OCI-LY1 (cell line): ENCODE measurements around the gene MBOAT2.
"Not testable (repeated sequence)": the region's sequence is repeated elsewhere in the genome, so short reads cannot be mapped to it uniquely, and the experiment has no call there.

Source experiments
- H2AFZ ChIP-seq: fragments of 200-600 bp; sonication (generic), shearing (Covaris generic); 2 replicates; pipeline ENCODE4 v1.6.0; 2014; ENCODE audit warnings: antibody characterized with exemption, mild to moderate bottlenecking, low read length
- H3F3A ChIP-seq: fragments of 200-600 bp; sonication (generic), shearing (Covaris generic); 2 replicates; pipeline ENCODE4 v1.6.0; 2014; ENCODE audit warnings: mild to moderate bottlenecking, antibody characterized with exemption, low read length, moderate library complexity; ENCODE audit not compliant: insufficient read depth
- H3K27ac ChIP-seq: fragments of 200-600 bp; sonication (generic); 2 replicates; pipeline ENCODE4 v1.5.1; 2014; ENCODE audit warnings: low read length, mixed run types, mild to moderate bottlenecking, low read depth; ENCODE audit not compliant: poor library complexity, severe bottlenecking
- H3K27me3 ChIP-seq: fragments of 200-600 bp; sonication (generic); 2 replicates; pipeline ENCODE4 v1.6.0; 2014; ENCODE audit warnings: antibody characterized with exemption, mild to moderate bottlenecking, low read length, moderate library complexity; ENCODE audit not compliant: insufficient read depth
- H3K36me3 ChIP-seq: fragments of 200-600 bp; sonication (generic); 2 replicates; pipeline ENCODE4 v1.6.1; 2014; ENCODE audit warnings: mild to moderate bottlenecking, antibody characterized with exemption, low read length, moderate library complexity, mixed read lengths; ENCODE audit not compliant: insufficient read depth
- H3K4me1 ChIP-seq: fragments of 200-600 bp; sonication (generic); 2 replicates; pipeline ENCODE4 v1.5.1; 2014; ENCODE audit warnings: mild to moderate bottlenecking, low read length, moderate library complexity; ENCODE audit not compliant: insufficient read depth, severe bottlenecking
- H3K4me2 ChIP-seq: fragments of 200-600 bp; sonication (generic), shearing (Covaris generic); 2 replicates; pipeline ENCODE4 v1.6.1; 2014; ENCODE audit warnings: low read length
- H3K4me3 ChIP-seq: fragments of 200-600 bp; sonication (generic); 2 replicates; pipeline ENCODE4 v1.5.1; 2014; ENCODE audit warnings: low read length, low read depth, mild to moderate bottlenecking, mixed read lengths; ENCODE audit not compliant: poor library complexity, severe bottlenecking
- H3K79me2 ChIP-seq: fragments of 200-600 bp; shearing (Covaris generic); 2 replicates; pipeline ENCODE4 v1.6.1; 2016; ENCODE audit warnings: mixed run types, low read length, mixed read lengths; ENCODE audit not compliant: insufficient read depth
- H3K9ac ChIP-seq: fragments of 200-600 bp; sonication (generic), shearing (Covaris generic); 2 replicates; pipeline ENCODE4 v1.6.1; 2014; ENCODE audit warnings: mild to moderate bottlenecking, low read length, mixed read lengths
- H3K9me2 ChIP-seq: fragments of 200-600 bp; sonication (generic), shearing (Covaris generic); 2 replicates; pipeline ENCODE4 v1.6.1; 2014; ENCODE audit warnings: low read depth, mild to moderate bottlenecking, low read length, mixed read lengths
- H3K9me3 ChIP-seq: fragments of 200-600 bp; shearing (Covaris generic); 2 replicates; pipeline ENCODE4 v1.6.1; 2014; ENCODE audit warnings: low read length, mixed read lengths
- H4K20me1 ChIP-seq: fragments of 200-600 bp; sonication (generic), shearing (Covaris generic); 2 replicates; pipeline ENCODE4 v1.6.0; 2016; ENCODE audit warnings: mild to moderate bottlenecking, low read length; ENCODE audit not compliant: insufficient read depth
- EZH2 ChIP-seq: fragments of 200-600 bp; sonication (generic), shearing (Covaris generic); IDR thresholded peaks from 2 replicates; pipeline ENCODE4 v1.8.0; 2017; ENCODE audit warnings: borderline replicate concordance, mixed run types, mild to moderate bottlenecking, antibody characterized with exemption, low read length, moderate library complexity, mixed read lengths
- TF ChIP-seq, protein P1 (sequence below): fragments of 200-600 bp; sonication (generic), shearing (Covaris generic); IDR thresholded peaks from 2 replicates; pipeline ENCODE4 v1.5.1; 2017; ENCODE audit warnings: mild to moderate bottlenecking, antibody characterized with exemption, low read length, moderate library complexity, mixed read lengths

The MBOAT2 gene

DNA sequence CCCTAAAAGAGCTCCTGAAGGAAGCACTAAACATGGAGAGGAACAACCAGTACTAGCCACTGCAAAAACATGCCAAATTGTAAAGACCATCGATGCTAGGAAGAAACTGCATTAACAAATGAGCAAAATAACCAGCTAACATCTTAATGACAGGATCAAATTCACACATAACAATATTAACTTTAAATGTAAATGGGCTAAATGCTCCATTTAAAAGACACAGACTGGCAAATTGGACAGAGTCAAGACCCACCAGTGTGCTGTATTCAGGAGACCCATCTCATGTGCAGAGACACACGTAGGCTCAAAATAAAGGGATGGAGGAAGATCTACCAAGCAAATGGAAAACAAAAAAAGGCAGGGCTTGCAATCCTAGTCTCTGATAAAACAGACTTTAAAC, 34.1 kb downstream of the MBOAT2 start:
- not testable (repeated sequence) for H3K4me2 ChIP-seq, H3K4me3 ChIP-seq, H2AFZ ChIP-seq, H3K27me3 ChIP-seq, H3K36me3 ChIP-seq, H3K9me2 ChIP-seq, H3K79me2 ChIP-seq, H3K9ac ChIP-seq, H3K9me3 ChIP-seq, H3F3A ChIP-seq, H3K27ac ChIP-seq, H4K20me1 ChIP-seq, H3K4me1 ChIP-seq

DNA sequence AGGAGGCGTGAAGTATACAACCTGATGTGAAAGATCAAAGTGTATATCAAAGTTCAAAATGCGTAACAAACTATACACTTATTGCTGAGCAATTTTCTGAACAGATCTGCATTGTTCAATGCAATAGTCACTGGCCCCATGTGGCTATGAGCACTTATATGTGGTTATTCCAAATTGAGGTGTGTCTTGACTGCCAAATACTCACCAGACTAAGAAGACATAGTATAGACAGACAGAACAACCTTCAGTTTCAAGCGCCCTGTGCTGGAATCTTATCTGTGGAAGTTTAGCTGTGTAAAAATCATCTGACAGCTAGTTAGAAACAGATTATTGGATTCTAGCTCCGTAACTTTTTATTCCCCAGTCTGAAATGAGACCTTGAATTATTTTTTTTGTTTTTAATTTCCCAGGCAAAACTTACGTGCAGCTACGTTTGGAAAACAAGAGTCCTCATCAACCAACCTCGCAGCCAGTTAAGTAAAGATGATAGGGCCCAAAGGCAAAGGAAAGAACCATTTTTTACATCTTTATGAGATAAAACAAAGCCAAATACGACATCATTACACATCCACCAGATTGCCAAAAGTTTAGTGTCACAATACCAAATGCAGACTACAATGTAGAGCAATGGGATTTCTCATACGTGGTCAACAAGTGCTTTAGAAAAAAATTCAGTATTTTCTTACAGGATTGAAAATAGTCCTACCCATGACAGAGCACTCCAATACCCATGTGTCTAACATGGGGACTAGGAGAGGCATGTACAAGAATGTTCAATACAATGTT, 37.2 kb downstream of the MBOAT2 start:
- no peak overlapping the region for H2AFZ ChIP-seq
- no peak overlapping the region for H3K27ac ChIP-seq
- no peak overlapping the region for H3K4me3 ChIP-seq
- H4K20me1 ChIP-seq: no peaks in the 10 kb centered on the region
- TF ChIP-seq EZH2: no peak
- TF ChIP-seq, protein P1, sequence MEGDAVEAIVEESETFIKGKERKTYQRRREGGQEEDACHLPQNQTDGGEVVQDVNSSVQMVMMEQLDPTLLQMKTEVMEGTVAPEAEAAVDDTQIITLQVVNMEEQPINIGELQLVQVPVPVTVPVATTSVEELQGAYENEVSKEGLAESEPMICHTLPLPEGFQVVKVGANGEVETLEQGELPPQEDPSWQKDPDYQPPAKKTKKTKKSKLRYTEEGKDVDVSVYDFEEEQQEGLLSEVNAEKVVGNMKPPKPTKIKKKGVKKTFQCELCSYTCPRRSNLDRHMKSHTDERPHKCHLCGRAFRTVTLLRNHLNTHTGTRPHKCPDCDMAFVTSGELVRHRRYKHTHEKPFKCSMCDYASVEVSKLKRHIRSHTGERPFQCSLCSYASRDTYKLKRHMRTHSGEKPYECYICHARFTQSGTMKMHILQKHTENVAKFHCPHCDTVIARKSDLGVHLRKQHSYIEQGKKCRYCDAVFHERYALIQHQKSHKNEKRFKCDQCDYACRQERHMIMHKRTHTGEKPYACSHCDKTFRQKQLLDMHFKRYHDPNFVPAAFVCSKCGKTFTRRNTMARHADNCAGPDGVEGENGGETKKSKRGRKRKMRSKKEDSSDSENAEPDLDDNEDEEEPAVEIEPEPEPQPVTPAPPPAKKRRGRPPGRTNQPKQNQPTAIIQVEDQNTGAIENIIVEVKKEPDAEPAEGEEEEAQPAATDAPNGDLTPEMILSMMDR: no peak
- H3F3A ChIP-seq: no peaks in the 10 kb centered on the region
- H3K9me2 ChIP-seq: no peaks in the 10 kb centered on the region
- no peaks in the 10 kb centered on the region for H3K9me3 ChIP-seq
- no peaks in the 10 kb centered on the region for H3K27me3 ChIP-seq
- H3K79me2 ChIP-seq: no peaks in the 10 kb centered on the region
- H3K9ac ChIP-seq: no peak overlapping the region
- no peaks in the 10 kb centered on the region for H3K4me1 ChIP-seq
- no peak overlapping the region for H3K4me2 ChIP-seq
- no peaks in the 10 kb centered on the region for H3K36me3 ChIP-seq

DNA sequence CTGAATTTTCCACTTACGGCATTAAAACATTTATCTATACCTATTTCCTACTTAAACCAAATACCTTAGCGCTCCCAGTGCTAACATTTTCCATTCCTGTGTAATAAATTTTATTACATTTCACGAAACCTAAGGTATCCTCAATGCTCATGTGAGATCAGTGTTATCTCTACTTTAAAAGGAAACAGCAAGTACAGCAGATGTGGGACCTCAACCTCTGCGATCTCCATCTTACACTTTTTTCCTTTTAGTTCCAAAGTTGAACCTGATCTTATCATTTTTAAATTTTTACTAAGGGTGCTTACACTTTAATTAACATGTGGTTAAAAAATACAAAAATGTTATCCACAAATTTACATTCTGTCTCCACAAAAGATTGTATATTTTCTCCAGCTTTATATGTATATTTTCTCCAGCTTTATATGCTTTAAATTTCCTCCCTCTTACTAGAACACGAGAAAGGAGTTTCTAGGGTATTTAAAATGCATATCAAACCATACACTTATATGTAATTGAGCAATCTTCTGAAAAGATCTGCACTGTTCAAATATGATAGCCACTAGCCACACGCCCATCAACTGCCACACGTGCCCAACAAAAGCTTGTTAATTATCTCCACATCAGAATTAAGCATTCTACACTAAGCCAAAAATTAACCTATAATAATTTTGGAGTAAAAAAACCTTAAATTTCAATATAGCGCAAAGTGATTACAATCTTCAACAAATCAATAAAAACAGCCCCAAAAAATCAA, 38.1 kb downstream of the MBOAT2 start:
- H3K79me2 ChIP-seq: no peaks in the 10 kb centered on the region

More for the DNA sequence above, 38.1 kb downstream of the MBOAT2 start:
- H4K20me1 ChIP-seq: no peaks in the 10 kb centered on the region
- no peaks in the 10 kb centered on the region for H3K9me3 ChIP-seq
- no peak overlapping the region for H3K9ac ChIP-seq
- no peaks in the 10 kb centered on the region for H3F3A ChIP-seq
- H3K4me1 ChIP-seq: no peaks in the 10 kb centered on the region
- no peak overlapping the region for H3K4me2 ChIP-seq
- TF ChIP-seq EZH2: no peak
- TF ChIP-seq, protein P1: no peak
- no peaks in the 10 kb centered on the region for H3K36me3 ChIP-seq
- H2AFZ ChIP-seq: no peak overlapping the region
- H3K27me3 ChIP-seq: no peaks in the 10 kb centered on the region
- no peaks in the 10 kb centered on the region for H3K9me2 ChIP-seq
- no peak overlapping the region for H3K4me3 ChIP-seq
- H3K27ac ChIP-seq: no peak overlapping the region
